Hematopoietic multipotent progenitor cell treated with erythropoietin and hydrocortisone succinate and interleukin-3 and kit ligand, for 6 days (in vitro differentiated cells): ENCODE data around the gene BARHL1.

Experiments
- DNase-seq: peaks from one replicate; pipeline ENCODE4 v3.0.0-alpha.2; 2015

BARHL1 gene

GRCh38 chr9:132626285-132626684, 43.9 kb downstream of the BARHL1 start:
- DNase-seq: no peak

DNA sequence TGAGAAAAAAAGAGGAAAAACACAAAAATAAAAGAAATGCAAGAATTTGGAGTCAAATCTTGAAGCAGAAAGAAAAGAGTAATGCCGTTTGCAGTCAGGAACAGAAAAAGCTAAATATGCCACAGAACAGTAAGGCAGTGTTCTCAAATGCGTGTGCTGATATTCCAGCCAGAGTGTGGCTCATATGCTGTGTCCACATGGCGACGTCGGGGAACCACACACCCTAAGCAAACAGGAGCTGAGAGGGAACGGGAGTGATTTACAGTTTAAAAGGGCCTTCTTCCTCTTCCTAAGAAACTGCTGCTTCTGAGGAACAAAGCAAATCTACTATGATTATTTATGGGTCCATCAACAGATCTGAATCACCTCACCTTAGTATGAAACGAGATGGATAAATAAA, 44.7 kb downstream of the BARHL1 start:
- DNase-seq: no peak

DNA sequence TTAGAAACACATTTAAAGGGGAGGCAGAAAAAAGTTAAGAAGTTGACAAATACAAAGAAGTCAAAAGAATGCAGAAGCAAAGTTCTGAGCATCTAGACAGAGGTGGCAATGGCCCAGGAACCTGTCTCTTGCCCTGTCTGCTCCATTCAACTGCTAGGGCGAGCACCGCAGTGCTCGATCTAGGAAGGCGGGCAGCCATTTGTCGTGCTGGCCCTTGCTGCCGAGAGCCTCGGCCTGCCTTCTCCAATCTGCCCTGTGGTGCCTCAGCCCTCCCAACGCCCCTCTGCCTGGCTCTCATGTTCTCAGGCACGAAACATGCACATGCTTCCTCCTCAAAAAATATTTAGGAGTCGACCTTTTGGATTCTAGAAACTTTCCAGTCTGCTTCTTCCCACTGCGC, 45.2 kb downstream of the BARHL1 start:
- no peak for DNase-seq

- no peak for DNase-seq
Observed at GRCh38 chr9:132628746-132629145, 46.3 kb downstream of the BARHL1 start.

- DNase-seq: no peak
Observed at GRCh38 chr9:132630116-132630515, 47.7 kb downstream of the BARHL1 start.

DNA sequence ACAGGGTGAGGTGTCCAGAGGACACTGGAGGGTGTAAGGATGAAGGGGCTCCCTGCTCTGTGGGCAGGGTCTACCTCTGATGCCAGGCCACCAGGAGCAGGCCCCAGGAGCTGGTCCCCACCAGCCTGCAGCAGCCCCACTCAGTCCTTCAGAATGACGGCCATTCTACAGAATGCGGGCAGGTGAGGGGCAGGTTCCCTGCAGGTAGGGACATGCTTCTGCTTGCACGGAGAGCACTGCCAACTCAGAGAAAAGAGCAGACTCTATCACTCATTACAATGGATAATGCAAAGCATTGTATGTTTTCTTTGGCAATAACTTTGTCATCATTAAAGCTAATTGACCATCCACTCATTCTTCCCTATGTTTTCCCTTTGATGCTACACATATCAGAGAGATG, 48.4 kb downstream of the BARHL1 start:
- no peak for DNase-seq

DNA sequence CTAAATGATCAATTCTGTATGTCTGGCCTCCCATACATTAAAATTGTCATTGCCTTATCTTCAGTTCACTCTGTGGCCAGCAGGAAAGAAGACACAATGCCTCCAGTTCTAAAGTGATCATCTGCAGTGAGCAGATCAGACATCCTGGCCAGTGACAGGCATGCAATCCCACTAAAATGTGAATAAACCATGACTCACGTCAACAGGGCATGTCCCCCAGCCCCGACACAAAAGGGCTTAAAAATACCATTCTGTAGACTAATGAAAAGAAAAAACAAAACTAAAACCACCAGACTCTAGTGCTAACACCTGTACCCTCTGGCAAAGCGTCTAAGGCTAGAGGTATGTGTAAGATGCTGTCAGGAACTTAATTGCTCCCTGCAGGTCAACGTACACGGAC, 48.9 kb downstream of the BARHL1 start:
- DNase-seq: no peak

DNA sequence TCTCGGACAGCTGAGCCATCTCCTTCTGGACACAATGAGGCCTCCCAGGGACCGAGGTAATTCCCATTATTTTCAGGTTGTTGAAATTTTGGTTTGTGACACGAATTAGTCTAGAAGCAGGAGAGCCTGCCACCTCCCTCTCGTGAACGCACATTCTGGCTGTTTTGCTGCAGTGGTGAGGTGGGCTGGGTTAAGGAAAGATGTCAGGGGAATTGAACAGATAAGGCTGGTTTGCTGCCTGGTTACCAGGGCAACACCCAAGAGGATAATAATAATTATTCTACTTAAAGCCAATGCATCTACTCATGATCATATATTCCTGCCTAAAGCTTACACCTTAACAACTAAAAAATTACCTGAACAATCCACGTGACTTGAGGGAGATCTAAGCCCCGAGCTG, 49.3 kb downstream of the BARHL1 start:
- peak; percentile 70 for DNase-seq

DNA sequence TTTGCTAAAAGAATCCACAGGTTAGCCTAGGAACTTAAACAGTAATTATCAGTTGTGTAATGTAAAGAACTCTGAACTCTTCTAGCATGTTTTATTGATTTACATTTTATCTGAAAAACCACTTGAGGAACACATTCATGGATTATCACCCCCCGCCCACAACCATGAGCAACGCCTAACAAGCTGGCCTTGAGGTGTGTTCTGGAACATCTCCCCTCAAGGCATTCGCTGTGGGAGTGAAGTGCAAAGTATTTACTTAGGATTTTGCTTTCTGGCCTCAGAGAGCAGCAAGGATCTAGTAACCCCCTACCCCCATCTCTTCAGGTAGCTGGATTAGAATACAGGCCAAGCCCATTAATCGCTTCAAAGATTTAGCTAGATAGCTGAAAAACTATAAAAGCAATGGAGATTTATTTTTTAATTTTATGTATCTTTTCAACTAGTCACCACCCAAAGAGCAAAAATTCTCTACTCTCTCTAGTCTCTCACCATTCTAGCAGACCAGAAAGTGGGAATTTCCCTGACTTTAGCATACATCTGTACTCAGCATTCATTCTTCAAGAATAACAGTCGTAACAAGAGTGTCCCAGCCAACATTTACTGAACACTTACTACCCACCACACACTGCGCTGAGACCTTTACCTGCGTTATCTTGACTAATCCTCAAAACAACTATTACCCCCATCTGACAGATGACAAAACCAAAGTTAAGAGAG, 50.2 kb downstream of the BARHL1 start:
- DNase-seq: no peak

DNA sequence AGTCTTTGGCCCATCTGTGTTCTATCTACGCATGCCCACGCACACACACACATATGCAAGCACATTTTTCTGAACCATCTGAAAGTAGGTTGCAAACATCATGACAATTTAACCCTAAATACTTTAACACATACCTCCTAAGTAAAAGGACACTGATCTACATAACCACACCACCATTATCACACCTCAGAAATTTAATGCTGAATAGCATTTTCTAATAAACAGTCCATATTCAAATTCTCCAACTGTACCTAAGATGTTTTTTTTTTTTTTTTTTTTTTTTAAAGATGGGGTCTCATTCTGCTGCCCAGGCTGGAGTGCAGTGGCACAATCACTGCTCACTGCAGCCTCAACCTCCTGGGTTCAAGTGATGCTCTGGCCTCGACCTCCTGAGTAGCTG, 51.9 kb downstream of the BARHL1 start:
- no peak for DNase-seq

- DNase-seq: no peak
Observed at GRCh38 chr9:132637351-132637750, 54.9 kb downstream of the BARHL1 start.

DNA sequence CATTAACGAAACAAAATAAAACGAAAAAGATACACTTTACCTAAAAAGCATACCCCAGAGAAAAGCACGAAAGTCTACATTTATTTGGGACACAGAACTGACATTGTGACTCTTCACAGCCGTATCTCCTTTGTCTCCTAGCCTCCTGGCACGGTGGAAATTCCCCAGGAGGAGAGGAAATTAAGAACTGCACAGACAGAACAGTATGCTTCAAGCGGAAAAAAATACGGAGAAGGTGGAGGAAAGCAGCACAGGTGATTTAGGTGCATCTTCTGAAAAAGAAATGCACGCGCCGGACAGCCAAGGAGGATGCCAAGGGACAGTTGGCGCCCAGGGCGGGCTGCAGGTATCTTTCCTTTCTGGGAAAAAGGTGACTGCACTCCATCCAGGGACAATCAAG, 55.4 kb downstream of the BARHL1 start:
- DNase-seq: no peak

- no peak for DNase-seq
Observed at GRCh38 chr9:132638240-132638639, 55.8 kb downstream of the BARHL1 start.

DNA sequence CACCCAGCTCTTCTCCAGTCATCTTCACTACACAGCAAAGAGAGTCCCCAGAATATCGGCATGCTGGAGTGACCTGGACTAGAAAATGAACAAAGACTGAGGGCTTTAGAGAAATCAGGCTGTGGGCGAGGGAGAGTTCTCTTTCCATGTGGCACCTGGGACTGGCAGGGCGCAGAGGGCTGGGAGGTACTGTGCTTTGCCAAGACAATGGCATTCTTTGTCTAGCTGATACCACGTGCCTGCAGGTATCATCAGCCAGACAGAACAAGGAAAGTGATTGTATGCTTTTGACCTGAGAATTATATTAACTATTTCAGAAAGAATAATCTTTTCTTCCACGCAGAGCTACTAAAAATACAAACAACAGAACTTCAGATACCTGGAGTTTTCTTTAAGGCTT, 56.9 kb downstream of the BARHL1 start:
- DNase-seq: no peak
